ENCODE measurements around the gene IMP3. TPM values are rescaled to one million over a fixed set of nuclear protein-coding genes. Genes with fewer than 3 reads are reported as not detected.

IMP3 gene
- total and polyA plus RNA-seq, 9 of the 15 experiments (the other 6 are each of a cell fraction or from before 2014, with no cell fraction given), result 14.5 to 160 (median 74.4) TPM

DNA sequence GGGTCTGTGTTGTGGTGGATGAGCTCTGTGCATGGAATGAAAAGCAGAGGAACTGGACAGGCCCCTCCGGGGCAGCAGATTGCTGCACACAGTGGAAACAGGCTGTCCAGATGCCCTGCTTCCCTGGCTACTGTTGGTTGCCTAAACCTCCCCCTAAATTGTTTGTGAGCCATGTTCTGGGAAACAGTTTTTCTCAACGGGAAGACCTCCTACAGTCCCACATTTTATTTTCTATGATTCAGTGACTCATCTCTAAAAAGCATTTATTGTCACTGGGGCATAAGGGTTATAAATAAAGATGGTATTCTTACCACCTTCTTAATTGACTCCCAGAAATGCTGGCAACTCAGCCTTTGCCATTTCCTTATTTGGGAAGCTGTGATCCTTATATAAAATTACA lies 40.6 kb downstream of the IMP3 start:
- no TSS peak for BruUV-seq (replicated peaks)
- no peak overlapping the region for H2AFZ ChIP-seq (ENCODE audit: low read depth, low read length)
- peaks cover 71% of the 10 kb centered on the region for H3K36me3 ChIP-seq (ENCODE audit: control insufficient read depth, insufficient read depth, low read length)

More for the DNA sequence above, 40.6 kb downstream of the IMP3 start:
- Histone ChIP-seq H3K4me1 (replicated peaks in 1 of 2; ENCODE audit: control insufficient read depth in 2 of 2, insufficient read depth in 2 of 2, low read length in 2 of 2) (peaks cover 4 to 15% of the 10 kb centered on the region in 2 experiments; a peak in 3 of 5 replicates), H3K4me3 (no peak overlapping the region), H3K4me2 (ENCODE audit: insufficient read depth, low read length) (no peak overlapping the region), H3K9me3 (replicated peaks; ENCODE audit: control insufficient read depth, insufficient read depth, low read depth, low read length) (no peaks in the 10 kb centered on the region), H3K27ac (ENCODE audit: extremely low read depth, low read depth, low read length) (no peak overlapping the region), H3K27me3 (ENCODE audit: control insufficient read depth in 2 of 2, insufficient read depth in 2 of 2, low read length in 2 of 2) (no peaks in the 10 kb centered on the region), H4K20me1 (replicated peaks; ENCODE audit: control insufficient read depth, insufficient read depth, low read length) (no peaks in the 10 kb centered on the region; the same call in 1 of the 2 replicates), H3K9me1 (ENCODE audit: control insufficient read depth, insufficient read depth, low read length) (no peaks in the 10 kb centered on the region), H3K9ac (ENCODE audit: insufficient read depth in 1 of 2, low read depth in 2 of 2, low read length in 2 of 2) (peak overlapping the region in 1 of 2 experiments; percentile 55; a peak in 1 of 4 replicates), H3K79me2 (ENCODE audit: control insufficient read depth, insufficient read depth, low read length) (no peaks in the 10 kb centered on the region)
- in situ Hi-C loops (cut with MboI) (loop anchor here (5.0 kb wide), 1 partner anchor 77 kb away; no protein-coding TSS in a partner anchor), intact Hi-C loops (cut with micrococcal nuclease) (loop anchor here (5.0 kb wide), 1 partner anchor 43 kb away; the partner anchor contains the start of gene IMP3)
- DNase-seq (ENCODE audit: extremely low read depth in 1 of 4, low spot score in 3 of 4) (no peak), ATAC-seq (no peak), FAIRE-seq (no peak)
- TF ChIP-seq, protein P1, sequence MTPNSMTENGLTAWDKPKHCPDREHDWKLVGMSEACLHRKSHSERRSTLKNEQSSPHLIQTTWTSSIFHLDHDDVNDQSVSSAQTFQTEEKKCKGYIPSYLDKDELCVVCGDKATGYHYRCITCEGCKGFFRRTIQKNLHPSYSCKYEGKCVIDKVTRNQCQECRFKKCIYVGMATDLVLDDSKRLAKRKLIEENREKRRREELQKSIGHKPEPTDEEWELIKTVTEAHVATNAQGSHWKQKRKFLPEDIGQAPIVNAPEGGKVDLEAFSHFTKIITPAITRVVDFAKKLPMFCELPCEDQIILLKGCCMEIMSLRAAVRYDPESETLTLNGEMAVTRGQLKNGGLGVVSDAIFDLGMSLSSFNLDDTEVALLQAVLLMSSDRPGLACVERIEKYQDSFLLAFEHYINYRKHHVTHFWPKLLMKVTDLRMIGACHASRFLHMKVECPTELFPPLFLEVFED (CRISPR knock-in tag; conservative IDR thresholded peaks at IDR 0.05), result no peak
- TF ChIP-seq TEAD4 (IDR thresholded peaks at IDR 0.05; ENCODE audit: low read length) (no peak), TEAD4 (CRISPR knock-in tag; IDR thresholded peaks at IDR 0.05; ENCODE audit: borderline replicate concordance) (no peak), KDM5B (IDR thresholded peaks at IDR 0.05; ENCODE audit: insufficient replicate concordance, low read depth, low read length) (no peak), ZNF780A (CRISPR knock-in tag; IDR thresholded peaks at IDR 0.05) (no peak)
- ChIA-PET CTCF (ENCODE audit: low intra/inter-chr PET ratio) (no interaction called here), POLR2A (interaction anchor here (0.6 to 1.4 kb wide), 5 partner anchors 9 to 1215 kb away, joined by 3 read pairs; partner anchors contain the start of gene SNUPN)
- 61% methylated on average over 2 of the region's 2 CpGs for WGBS (ENCODE audit: insufficient coverage, low coverage, missing lambda C conversion rate)
